Measurements from ENCODE around the gene WDR33. TPM values are rescaled to one million over a fixed set of nuclear protein-coding genes. Genes with fewer than 3 reads are reported as not detected.

Gene WDR33
- total and polyA plus RNA-seq, 4 donors: 8.2 to 37.5 (median 22.4) TPM

GRCh38 chr2:127737892-127738291 is 73.1 kb downstream of the WDR33 start:
- 20% methylated on average over 1 of the region's 1 CpG for WGBS
- no peak for DNase-seq (ENCODE audit: low spot score)
- Histone ChIP-seq H3K27ac (ENCODE audit: low read depth in 1 of 2, low read length in 2 of 2) (peak overlapping the region; percentile 65 to 88), H3K4me3 (ENCODE audit: low read depth in 1 of 3, low read length in 3 of 3) (no peak overlapping the region), H3K4me1 (ENCODE audit: control insufficient read depth in 4 of 4, insufficient read depth in 4 of 4, low read length in 3 of 4) (peaks cover 10 to 44% (median 25%) of the 10 kb centered on the region in 4 donors), H3K9me3 (ENCODE audit: control insufficient read depth in 4 of 4, low read length in 3 of 4) (no peaks in the 10 kb centered on the region), H3K27me3 (ENCODE audit: control insufficient read depth in 4 of 4, insufficient read depth in 4 of 4, low read length in 3 of 4) (no peaks in the 10 kb centered on the region), H3K36me3 (ENCODE audit: control insufficient read depth in 4 of 4, insufficient read depth in 3 of 4, low read depth in 1 of 4, low read length in 3 of 4) (no peaks in the 10 kb centered on the region), H3K9ac (ENCODE audit: low read depth in 1 of 2, low read length in 2 of 2) (peak overlapping the region in 1 of 2 donors; percentile 26)
- TF ChIP-seq RAD21 (IDR thresholded peaks at IDR 0.05) (peak; percentile 8 to 17), SP1 (IDR thresholded peaks at IDR 0.05) (peak; percentile 50), EGR1 (IDR thresholded peaks at IDR 0.05; ENCODE audit: low read depth in 2 of 2) (no peak), TAF1 (conservative IDR thresholded peaks at IDR 0.05) (peak; percentile 48), GABPA (IDR thresholded peaks at IDR 0.05 in 1 of 2, conservative IDR thresholded peaks at IDR 0.05 in 1 of 2) (peak in 1 of 2 donors; percentile 62), ATF3 (IDR thresholded peaks at IDR 0.05) (no peak), RXRA (IDR thresholded peaks at IDR 0.05) (peak; percentile 78 to 90), YY1 (IDR thresholded peaks at IDR 0.05) (peak; percentile 64), REST (IDR thresholded peaks at IDR 0.05) (peak; percentile 62), HNF4G (IDR thresholded peaks at IDR 0.05) (no peak), JUND (IDR thresholded peaks at IDR 0.05) (peak; percentile 46 to 72), HNF4A (conservative IDR thresholded peaks at IDR 0.05) (peak in 1 of 2 donors; percentile 55), FOXA1 (IDR thresholded peaks at IDR 0.05) (no peak), FOXA2 (IDR thresholded peaks at IDR 0.05) (no peak), ZBTB33 (IDR thresholded peaks at IDR 0.05) (peak; percentile 73), MAX (IDR thresholded peaks at IDR 0.05) (peak; percentile 72), CTCF (IDR thresholded peaks at IDR 0.05; ENCODE audit: low read depth, low read length, missing input control) (no peak), NR2F2 (IDR thresholded peaks at IDR 0.05) (no peak)

All from liver (tissue), 9 donors.